GM10266 (cell line): Measurements from ENCODE around the gene ALDOB.

Experiments
- DNase-seq: peaks from one replicate; pipeline ENCODE4 v3.0.0; 2012; ENCODE audit errors: extremely low spot score
- TF ChIP-seq, protein P1 (sequence below): IDR thresholded peaks from 2 replicates; pipeline ENCODE4 v1.5.1; 2012; ENCODE audit warnings: mild to moderate bottlenecking, low read depth; ENCODE audit not compliant: control insufficient read depth, insufficient read depth; ENCODE audit errors: missing control alignments

The ALDOB gene

DNA sequence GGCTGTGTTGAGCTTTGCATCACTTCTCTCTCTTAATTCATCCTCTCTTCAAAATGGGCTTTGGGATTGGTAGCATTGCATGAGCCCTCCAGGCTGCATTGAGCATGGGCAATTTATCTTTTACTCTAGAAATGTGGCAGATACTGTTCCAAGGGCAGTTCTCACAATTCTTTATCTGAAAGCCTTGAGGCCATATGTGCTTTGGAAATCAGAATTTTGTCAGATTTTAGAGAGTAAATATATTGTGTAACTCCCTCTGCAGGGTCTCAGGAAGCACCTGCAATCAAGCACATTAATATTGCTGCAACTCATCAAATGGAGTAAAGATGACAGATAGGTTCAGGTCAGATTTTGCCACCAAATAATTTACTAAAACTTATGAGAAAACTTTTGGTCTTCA is 17.6 kb downstream of the ALDOB start:
- DNase-seq: no peak
- TF ChIP-seq, protein P1, sequence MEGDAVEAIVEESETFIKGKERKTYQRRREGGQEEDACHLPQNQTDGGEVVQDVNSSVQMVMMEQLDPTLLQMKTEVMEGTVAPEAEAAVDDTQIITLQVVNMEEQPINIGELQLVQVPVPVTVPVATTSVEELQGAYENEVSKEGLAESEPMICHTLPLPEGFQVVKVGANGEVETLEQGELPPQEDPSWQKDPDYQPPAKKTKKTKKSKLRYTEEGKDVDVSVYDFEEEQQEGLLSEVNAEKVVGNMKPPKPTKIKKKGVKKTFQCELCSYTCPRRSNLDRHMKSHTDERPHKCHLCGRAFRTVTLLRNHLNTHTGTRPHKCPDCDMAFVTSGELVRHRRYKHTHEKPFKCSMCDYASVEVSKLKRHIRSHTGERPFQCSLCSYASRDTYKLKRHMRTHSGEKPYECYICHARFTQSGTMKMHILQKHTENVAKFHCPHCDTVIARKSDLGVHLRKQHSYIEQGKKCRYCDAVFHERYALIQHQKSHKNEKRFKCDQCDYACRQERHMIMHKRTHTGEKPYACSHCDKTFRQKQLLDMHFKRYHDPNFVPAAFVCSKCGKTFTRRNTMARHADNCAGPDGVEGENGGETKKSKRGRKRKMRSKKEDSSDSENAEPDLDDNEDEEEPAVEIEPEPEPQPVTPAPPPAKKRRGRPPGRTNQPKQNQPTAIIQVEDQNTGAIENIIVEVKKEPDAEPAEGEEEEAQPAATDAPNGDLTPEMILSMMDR: no peak

DNA sequence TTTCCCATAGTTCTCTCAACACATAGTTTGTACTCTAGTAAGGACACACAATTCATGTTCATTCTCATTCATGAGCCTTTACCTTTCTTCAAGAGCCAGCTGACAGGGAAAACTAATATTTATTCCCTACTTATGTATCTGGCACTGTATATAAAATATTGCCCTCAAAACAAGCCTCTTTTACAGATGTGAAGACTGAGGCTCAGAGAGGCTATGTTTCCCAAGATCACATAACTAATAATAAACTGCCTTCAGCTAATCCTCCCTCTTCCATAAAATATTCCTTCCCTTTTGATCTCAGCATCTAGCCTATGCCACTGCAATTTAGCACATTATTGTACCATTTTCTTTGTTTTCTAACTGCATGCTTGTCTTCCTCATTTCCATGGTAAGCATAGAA is 18.2 kb downstream of the ALDOB start:
- TF ChIP-seq, protein P1: no peak
- no peak for DNase-seq

DNA sequence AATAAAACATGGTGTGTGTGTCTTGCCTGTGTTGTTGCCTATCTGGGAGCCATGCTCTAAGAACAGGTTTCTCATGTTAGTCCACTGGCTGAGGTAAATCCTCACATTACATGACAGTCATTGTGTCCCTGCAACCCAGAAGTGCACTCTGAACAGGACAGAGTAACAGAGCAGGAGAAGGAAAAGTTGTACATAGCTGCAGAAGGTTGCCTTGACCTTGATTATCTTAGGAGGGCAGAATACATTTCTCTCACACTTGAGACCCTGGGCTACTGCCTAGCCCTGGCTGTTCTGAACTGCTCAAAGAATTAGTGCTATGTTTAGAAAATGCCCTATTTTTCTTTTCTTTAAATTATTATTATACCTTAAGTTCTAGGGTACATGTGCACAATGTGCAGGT is 20.0 kb downstream of the ALDOB start:
- TF ChIP-seq, protein P1: no peak

DNA sequence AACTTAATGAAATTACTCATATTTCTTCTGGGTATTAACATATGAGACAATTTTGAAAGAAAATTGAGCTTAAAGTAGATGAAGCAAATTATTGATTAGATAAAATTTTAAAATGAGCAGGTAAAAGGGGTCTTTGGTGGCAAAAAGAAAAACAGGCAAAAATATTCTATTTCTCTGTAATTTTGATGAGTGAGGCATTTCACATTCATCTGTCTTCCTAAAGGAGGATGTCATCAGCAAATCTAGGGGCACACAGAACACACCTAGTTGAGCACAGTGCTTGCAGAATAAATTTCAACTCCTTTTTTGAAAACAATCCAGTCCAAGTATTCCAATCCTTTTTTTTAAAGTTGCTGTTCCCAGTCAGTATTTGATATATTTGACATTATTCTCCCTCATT is 20.7 kb downstream of the ALDOB start:
- TF ChIP-seq, protein P1: no peak
- DNase-seq: no peak

More for the DNA sequence above, 20.0 kb downstream of the ALDOB start:
- no peak for DNase-seq

DNA sequence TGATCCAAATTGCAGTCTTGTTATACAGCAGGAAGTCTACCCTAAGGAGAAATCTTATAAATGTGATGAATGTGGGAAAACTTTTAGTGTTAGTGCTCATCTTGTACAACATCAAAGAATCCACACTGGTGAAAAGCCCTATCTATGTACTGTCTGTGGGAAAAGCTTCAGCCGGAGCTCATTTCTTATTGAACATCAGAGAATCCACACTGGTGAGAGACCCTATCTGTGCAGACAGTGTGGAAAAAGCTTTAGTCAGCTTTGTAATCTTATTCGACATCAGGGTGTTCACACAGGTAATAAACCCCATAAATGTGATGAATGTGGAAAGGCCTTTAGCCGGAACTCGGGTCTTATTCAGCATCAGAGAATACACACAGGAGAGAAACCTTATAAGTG is 26.5 kb downstream of the ALDOB start:
- TF ChIP-seq, protein P1: no peak
- no peak for DNase-seq

DNA sequence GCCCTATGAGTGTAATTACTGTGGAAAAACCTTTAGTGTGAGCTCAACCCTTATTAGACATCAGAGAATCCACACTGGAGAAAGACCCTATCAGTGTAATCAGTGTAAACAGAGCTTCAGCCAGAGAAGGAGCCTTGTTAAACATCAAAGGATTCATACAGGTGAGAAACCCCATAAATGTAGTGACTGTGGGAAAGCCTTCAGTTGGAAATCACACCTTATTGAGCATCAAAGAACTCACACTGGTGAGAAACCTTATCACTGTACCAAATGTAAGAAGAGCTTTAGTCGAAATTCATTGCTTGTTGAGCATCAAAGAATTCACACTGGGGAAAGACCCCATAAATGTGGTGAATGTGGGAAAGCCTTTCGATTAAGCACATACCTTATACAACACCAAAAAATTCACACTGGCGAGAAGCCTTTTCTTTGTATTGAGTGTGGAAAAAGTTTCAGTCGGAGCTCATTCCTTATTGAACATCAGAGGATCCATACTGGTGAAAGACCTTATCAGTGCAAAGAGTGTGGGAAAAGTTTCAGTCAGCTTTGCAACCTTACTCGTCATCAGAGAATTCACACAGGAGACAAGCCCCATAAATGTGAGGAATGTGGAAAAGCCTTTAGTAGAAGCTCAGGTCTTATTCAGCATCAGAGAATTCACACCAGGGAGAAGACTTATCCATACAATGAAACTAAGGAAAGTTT is 27.0 kb downstream of the ALDOB start:
- TF ChIP-seq, protein P1: no peak
- DNase-seq: no peak

DNA sequence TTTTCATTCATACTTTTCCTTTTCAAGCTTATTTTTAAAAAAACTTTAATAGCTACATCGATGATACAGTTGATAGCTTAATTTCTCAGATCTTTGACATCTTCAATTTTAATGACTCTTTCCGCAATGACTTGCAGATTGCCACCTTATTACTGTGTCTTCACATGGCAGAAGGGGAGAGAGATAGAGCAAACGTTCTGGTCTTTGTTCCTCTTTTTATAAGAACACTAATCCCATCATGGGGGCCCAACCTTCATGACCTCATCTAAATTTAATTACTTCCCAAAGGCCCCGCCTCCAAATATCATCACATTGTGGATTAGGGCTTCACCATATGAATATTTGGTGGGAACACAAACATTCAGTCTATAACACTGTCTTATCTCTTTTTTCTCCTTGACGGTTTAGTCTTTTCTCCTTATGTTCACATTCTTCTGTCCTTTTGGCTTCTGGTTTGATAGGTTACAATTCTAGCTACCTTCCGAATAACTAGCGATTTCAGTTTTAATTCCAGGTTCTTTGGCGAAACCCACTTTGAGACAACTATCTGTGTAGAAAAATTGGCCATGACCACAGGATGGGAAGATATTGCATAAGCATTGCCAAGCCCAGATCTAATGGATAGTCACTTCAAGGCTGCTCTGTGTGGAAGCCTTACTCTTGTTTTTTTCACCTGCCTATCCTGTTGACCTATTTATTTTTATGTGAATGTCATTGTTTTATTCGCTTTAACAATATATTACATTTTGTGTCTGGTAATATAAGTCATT is 31.9 kb downstream of the ALDOB start:
- TF ChIP-seq, protein P1: no peak
- no peak for DNase-seq
